Neuronal stem cell (in vitro differentiated cells): ENCODE data around the gene ANKS1A.

Experiments used
- DNase-seq: peaks from one replicate; pipeline ENCODE4 v3.0.0-alpha.2; 2013; ENCODE audit warnings: low spot score
- H2AFZ ChIP-seq: one replicate; pipeline ENCODE4 v1.6.1; 2013; ENCODE audit warnings: mild to moderate bottlenecking, low read length, inconsistent platforms
- H2AK5ac ChIP-seq: 2 replicates; pipeline ENCODE4 v1.6.1; 2013; ENCODE audit warnings: low read depth, mild to moderate bottlenecking, inconsistent platforms, low read length, moderate library complexity, mixed read lengths
- H2BK120ac ChIP-seq: 2 replicates; pipeline ENCODE4 v1.6.1; 2013; ENCODE audit warnings: low read depth, mild to moderate bottlenecking, inconsistent platforms, low read length, moderate library complexity, mixed read lengths
- H2BK12ac ChIP-seq: one replicate; pipeline ENCODE4 v1.6.1; 2013; ENCODE audit warnings: low read length, inconsistent platforms
- H2BK15ac ChIP-seq: 2 replicates; pipeline ENCODE4 v1.6.1; 2013; ENCODE audit warnings: mild to moderate bottlenecking, low read length, inconsistent platforms, mixed read lengths
- H2BK5ac ChIP-seq: one replicate; pipeline ENCODE4 v1.6.1; 2013; ENCODE audit warnings: inconsistent platforms, mild to moderate bottlenecking, low read length, moderate library complexity
- H3K14ac ChIP-seq: one replicate; pipeline ENCODE4 v1.6.1; 2013; ENCODE audit warnings: low read length, inconsistent platforms
- H3K18ac ChIP-seq: 2 replicates; pipeline ENCODE4 v1.6.1; 2013; ENCODE audit warnings: low read length, inconsistent platforms
- H3K23ac ChIP-seq: 2 replicates; pipeline ENCODE4 v1.6.1; 2013; ENCODE audit warnings: low read depth, mild to moderate bottlenecking, mixed read lengths, low read length, inconsistent platforms; ENCODE audit not compliant: poor library complexity
- H3K27ac ChIP-seq: replicated peaks from 3 replicates; pipeline ENCODE4 v1.5.1; 2013; ENCODE audit warnings: low read length, inconsistent platforms
- H3K27me3 ChIP-seq, 3 experiments: 2 replicates each; pipeline ENCODE4 v1.6.1; 2013; ENCODE audit warnings: low read length in 3 of 3, mild to moderate bottlenecking in 2 of 3, inconsistent platforms in 1 of 3, low read depth in 1 of 3, mixed read lengths in 1 of 3, moderate library complexity in 1 of 3; ENCODE audit not compliant: control insufficient read depth in 3 of 3, insufficient read depth in 3 of 3
- H3K36me3 ChIP-seq, 2 donors: replicated peaks in 1 of 2; 2 replicates each; pipeline ENCODE4 v1.6.1; 2013; ENCODE audit warnings: low read length in 2 of 2; ENCODE audit not compliant: control insufficient read depth in 2 of 2, insufficient read depth in 2 of 2
- H3K4ac ChIP-seq: 2 replicates; pipeline ENCODE4 v1.6.1; 2013; ENCODE audit warnings: inconsistent platforms, mild to moderate bottlenecking, low read length, moderate library complexity
- H3K4me1 ChIP-seq, 2 donors: 1 replicate in 1 of 2; 2 replicates in 1 of 2; pipeline ENCODE4 v1.6.1; 2013; ENCODE audit warnings: low read length in 2 of 2, low read depth in 1 of 2; ENCODE audit not compliant: control insufficient read depth in 2 of 2, insufficient read depth in 1 of 2
- H3K4me2 ChIP-seq: one replicate; pipeline ENCODE4 v1.6.1; 2013; ENCODE audit warnings: mild to moderate bottlenecking, low read length, inconsistent platforms; ENCODE audit not compliant: insufficient read depth, poor library complexity, severe bottlenecking
- H3K4me3 ChIP-seq, 2 donors: 2 replicates each; pipeline ENCODE4 v1.5.1; 2013; ENCODE audit warnings: low read length in 2 of 2, mild to moderate bottlenecking in 2 of 2, inconsistent platforms in 1 of 2, moderate library complexity in 1 of 2
- H3K79me1 ChIP-seq: one replicate; pipeline ENCODE4 v1.6.1; 2013; ENCODE audit warnings: low read depth, mild to moderate bottlenecking, inconsistent platforms, low read length, moderate library complexity
- H3K9ac ChIP-seq: one replicate; pipeline ENCODE4 v1.6.1; 2013; ENCODE audit warnings: mild to moderate bottlenecking, low read depth, low read length, inconsistent platforms; ENCODE audit not compliant: poor library complexity
- H3K9me3 ChIP-seq, 2 donors: replicated peaks in 1 of 2; 2 replicates each; pipeline versions ENCODE3 to v1.6.1; 2013; ENCODE audit warnings: low read length in 2 of 2, mild to moderate bottlenecking in 2 of 2, inconsistent platforms in 1 of 2, low read depth in 1 of 2, mixed read lengths in 1 of 2, moderate library complexity in 1 of 2; ENCODE audit not compliant: control insufficient read depth in 2 of 2, insufficient read depth in 1 of 2
- H4K8ac ChIP-seq: one replicate; pipeline ENCODE4 v1.6.1; 2013; ENCODE audit warnings: low read depth, mild to moderate bottlenecking, inconsistent platforms, low read length, moderate library complexity
- H4K91ac ChIP-seq: one replicate; pipeline ENCODE4 v1.6.1; 2013; ENCODE audit warnings: low read length, low read depth, mild to moderate bottlenecking, inconsistent platforms; ENCODE audit not compliant: poor library complexity
- WGBS, 2 donors: extraction: QIAGEN DNeasy Blood & Tissue Kit; methylation state at CpG; one replicate each; pipeline ENCODE4 v1.1.7; 2013; ENCODE audit warnings: missing lambda C conversion rate in 2 of 2, mixed read lengths in 1 of 2; ENCODE audit not compliant: insufficient read length in 2 of 2, insufficient replicate concordance in 1 of 2; ENCODE audit errors: extremely low coverage in 2 of 2; 5-methylcytosine and 5-hydroxymethylcytosine counted together

Gene ANKS1A

GRCh38 chr6:35081426-35081851 lies 192.4 kb downstream of the ANKS1A start:
- peak overlapping the region; percentile 21 for H3K9ac ChIP-seq
- peak overlapping the region; percentile 65 for H4K8ac ChIP-seq
- peak overlapping the region; percentile 76 for H3K18ac ChIP-seq
- no CpG with 5 or more reads among the region's 13 CpGs for WGBS, 2 donors
- no peak overlapping the region for H2BK15ac ChIP-seq
- H3K4me2 ChIP-seq: no peak overlapping the region
- peaks cover 24 to 68% of the 10 kb centered on the region in 2 donors for H3K36me3 ChIP-seq
- no peak overlapping the region for H2BK12ac ChIP-seq
- no peak overlapping the region for H4K91ac ChIP-seq
- no peaks in the 10 kb centered on the region for H3K27me3 ChIP-seq
- H2AK5ac ChIP-seq: no peak overlapping the region
- no peaks in the 10 kb centered on the region for H3K9me3 ChIP-seq
- peak overlapping the region; percentile 38 for H3K14ac ChIP-seq
- no peak overlapping the region for H3K4me3 ChIP-seq
- DNase-seq: no peak
- no peak overlapping the region for H3K27ac ChIP-seq
- H2BK120ac ChIP-seq: no peak overlapping the region
- H3K4me1 ChIP-seq: peaks cover 1 to 8% of the 10 kb centered on the region in 2 donors
- H2AFZ ChIP-seq: no peak overlapping the region
- H3K79me1 ChIP-seq: peaks cover 5% of the 10 kb centered on the region
- H2BK5ac ChIP-seq: no peak overlapping the region
- H3K23ac ChIP-seq: peak overlapping the region; percentile 44
- no peak overlapping the region for H3K4ac ChIP-seq

DNA sequence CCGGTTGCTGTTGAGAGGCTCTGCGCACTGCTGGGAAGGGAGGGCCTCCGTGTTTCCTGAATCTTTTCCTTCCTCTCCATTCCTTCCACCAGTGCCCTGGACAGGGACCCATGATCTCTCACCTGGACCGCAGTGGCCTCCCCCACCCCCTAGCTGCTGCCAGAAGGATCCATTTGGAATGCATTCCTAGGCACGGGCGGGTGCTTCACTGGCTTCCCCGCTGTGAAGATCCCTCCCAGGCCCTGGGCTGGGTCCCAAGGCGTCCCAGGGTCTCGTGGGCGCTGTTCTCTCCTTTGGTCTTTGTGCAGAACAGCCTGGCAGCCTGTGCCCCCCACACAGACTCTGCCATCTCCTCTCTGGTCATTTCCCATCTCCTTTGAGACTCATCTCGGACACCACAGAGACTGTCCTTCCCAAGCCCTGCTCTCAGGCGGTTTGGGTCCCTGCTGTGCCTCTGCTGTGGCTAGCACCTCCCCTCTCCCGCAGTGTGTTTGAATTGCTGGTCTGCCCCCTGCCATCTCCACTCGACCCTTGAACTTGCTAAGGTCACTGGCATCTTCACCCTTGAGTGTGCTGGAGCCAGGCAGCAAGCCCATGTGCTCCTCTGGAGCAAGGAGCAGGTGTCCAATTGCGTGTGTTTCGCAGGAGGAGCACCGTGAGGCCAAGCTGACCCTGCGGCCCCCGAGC lies 193.1 kb downstream of the ANKS1A start:
- no peak overlapping the region for H3K14ac ChIP-seq
- H3K9ac ChIP-seq: no peak overlapping the region
- H3K79me1 ChIP-seq: peaks cover 5% of the 10 kb centered on the region
- no peaks in the 10 kb centered on the region for H3K27me3 ChIP-seq
- WGBS, 2 donors: no CpG with 5 or more reads among the region's 19 CpGs
- peaks cover 29 to 74% of the 10 kb centered on the region in 2 donors for H3K36me3 ChIP-seq
- H3K23ac ChIP-seq: peak overlapping the region; percentile 31
- H2BK15ac ChIP-seq: peak overlapping the region; percentile 4
- H3K4me1 ChIP-seq: peaks cover 1 to 8% of the 10 kb centered on the region in 2 donors
- H4K91ac ChIP-seq: no peak overlapping the region
- H4K8ac ChIP-seq: no peak overlapping the region
- no peak overlapping the region for H2BK12ac ChIP-seq
- H3K4me2 ChIP-seq: no peak overlapping the region
- H2AK5ac ChIP-seq: no peak overlapping the region
- H3K9me3 ChIP-seq: no peaks in the 10 kb centered on the region
- peak overlapping the region in 1 of 2 donors; percentile 14 for H3K4me3 ChIP-seq
- H3K18ac ChIP-seq: peak overlapping the region; percentile 48
- no peak overlapping the region for H3K4ac ChIP-seq
- no peak overlapping the region for H3K27ac ChIP-seq
- DNase-seq: no peak
- peak overlapping the region; percentile 66 for H2BK5ac ChIP-seq
- H2BK120ac ChIP-seq: no peak overlapping the region
- H2AFZ ChIP-seq: no peak overlapping the region

DNA sequence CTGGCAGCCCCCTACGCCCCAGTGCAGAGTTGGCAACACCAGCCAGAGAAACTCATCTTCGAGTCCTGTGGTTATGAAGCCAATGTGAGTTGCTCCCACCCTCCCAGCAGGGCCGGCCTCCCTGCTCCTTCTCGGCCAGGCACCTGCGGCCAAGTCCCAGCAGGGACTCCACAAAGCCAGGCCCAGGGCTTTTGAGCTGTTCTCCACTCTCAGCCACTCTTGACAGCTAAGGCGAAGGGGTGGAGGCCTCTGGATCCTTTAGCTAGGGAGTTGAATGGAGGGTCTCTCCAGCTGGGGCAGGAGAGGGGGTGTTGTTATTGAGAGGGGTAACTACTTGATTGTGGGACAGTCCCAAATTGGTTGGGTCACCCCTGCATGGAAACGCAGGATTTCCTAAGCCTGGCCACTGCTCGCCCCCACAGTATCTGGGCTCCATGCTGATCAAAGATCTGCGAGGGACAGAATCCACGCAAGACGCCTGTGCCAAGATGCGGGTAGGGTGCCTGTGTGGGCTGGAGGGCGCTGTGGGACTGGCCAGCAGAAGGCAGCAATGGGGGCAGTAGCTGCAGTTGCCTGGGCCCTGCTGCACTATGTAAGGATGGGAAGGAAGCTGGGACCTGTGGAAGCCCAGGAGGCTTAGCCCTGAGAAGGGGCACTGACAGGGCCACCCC lies 193.8 kb downstream of the ANKS1A start:
- H2AFZ ChIP-seq: no peak overlapping the region
- H2BK15ac ChIP-seq: peak overlapping the region; percentile 4
- H2BK120ac ChIP-seq: no peak overlapping the region
- H3K79me1 ChIP-seq: peaks cover 5% of the 10 kb centered on the region
- H3K4me2 ChIP-seq: no peak overlapping the region
- peak overlapping the region; percentile 22 for H2BK12ac ChIP-seq
- H3K27me3 ChIP-seq: no peaks in the 10 kb centered on the region
- H3K36me3 ChIP-seq: peaks cover 30 to 81% of the 10 kb centered on the region in 2 donors
- peak overlapping the region; percentile 56 for H3K14ac ChIP-seq
- no CpG with 5 or more reads among the region's 13 CpGs for WGBS, 2 donors
- H2AK5ac ChIP-seq: no peak overlapping the region
- no peak overlapping the region for H3K4me3 ChIP-seq
- DNase-seq: no peak
- H2BK5ac ChIP-seq: peak overlapping the region; percentile 66
- no peaks in the 10 kb centered on the region for H3K9me3 ChIP-seq
- peak overlapping the region; percentile 6 for H3K23ac ChIP-seq
- H3K9ac ChIP-seq: peak overlapping the region; percentile 60
- H4K91ac ChIP-seq: no peak overlapping the region
- no peak overlapping the region for H3K27ac ChIP-seq
- peaks cover 0 to 8% of the 10 kb centered on the region in 2 donors for H3K4me1 ChIP-seq
- peak overlapping the region; percentile 64 for H3K18ac ChIP-seq
- no peak overlapping the region for H3K4ac ChIP-seq
- H4K8ac ChIP-seq: peak overlapping the region; percentile 17

DNA sequence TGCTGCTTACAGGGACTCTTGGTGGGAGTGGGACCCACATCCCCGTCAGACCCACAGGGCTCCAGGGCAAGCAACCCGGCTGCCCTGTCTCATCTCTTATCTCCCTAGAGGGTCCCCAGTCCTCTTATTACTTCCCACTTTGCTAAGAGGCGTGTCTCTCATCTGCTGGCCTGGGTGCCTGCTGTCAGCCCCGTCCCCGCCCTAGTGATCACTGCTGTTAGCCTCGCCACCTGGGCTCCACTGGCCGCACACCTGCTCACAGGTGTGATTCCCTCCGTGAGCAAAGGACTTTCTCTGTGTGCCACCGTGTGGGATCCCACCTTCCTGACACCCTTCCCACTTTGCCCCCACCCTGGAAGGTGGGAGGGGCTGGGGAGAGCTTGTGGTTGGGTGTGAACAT lies 194.5 kb downstream of the ANKS1A start:
- H4K8ac ChIP-seq: no peak overlapping the region
- no peak overlapping the region for H3K27ac ChIP-seq
- H2AFZ ChIP-seq: no peak overlapping the region
- H2BK5ac ChIP-seq: no peak overlapping the region
- H4K91ac ChIP-seq: no peak overlapping the region
- peak overlapping the region; percentile 38 for H3K14ac ChIP-seq
- H3K4me3 ChIP-seq: no peak overlapping the region
- no peak overlapping the region for H2BK12ac ChIP-seq
- H2BK15ac ChIP-seq: no peak overlapping the region
- peaks cover 0 to 8% of the 10 kb centered on the region in 2 donors for H3K4me1 ChIP-seq
- no peaks in the 10 kb centered on the region for H3K9me3 ChIP-seq
- H3K36me3 ChIP-seq: peaks cover 28 to 85% of the 10 kb centered on the region in 2 donors
- H3K4ac ChIP-seq: no peak overlapping the region
- no peak overlapping the region for H2BK120ac ChIP-seq
- DNase-seq: no peak
- no peak overlapping the region for H3K9ac ChIP-seq
- H3K27me3 ChIP-seq: no peaks in the 10 kb centered on the region
- no peak overlapping the region for H2AK5ac ChIP-seq
- peaks cover 5% of the 10 kb centered on the region for H3K79me1 ChIP-seq
- no CpG with 5 or more reads among the region's 9 CpGs for WGBS, 2 donors
- H3K18ac ChIP-seq: no peak overlapping the region
- H3K4me2 ChIP-seq: no peak overlapping the region
- peak overlapping the region; percentile 55 for H3K23ac ChIP-seq
